Fibroblast of pulmonary artery (primary cell): ENCODE results near the gene GLE1.
"Not testable (repeated sequence)": the region's sequence is repeated elsewhere in the genome, so short reads cannot be mapped to it uniquely, and the experiment has no call there.

Experiments used
- DNase-seq: peaks from one replicate; pipeline ENCODE4 v3.0.0-alpha.2; 2010; ENCODE audit warnings: low read depth
- H3K4me3 ChIP-seq: replicated peaks from 2 replicates; pipeline ENCODE4 v1.5.1; 2011; ENCODE audit warnings: low read depth, mild to moderate bottlenecking, control low read depth, low read length, moderate library complexity
- CTCF ChIP-seq: IDR thresholded peaks from 2 replicates; pipeline ENCODE4 v1.5.1; 2011; ENCODE audit warnings: mild to moderate bottlenecking, control low read depth, low read length, inconsistent platforms; ENCODE audit errors: missing control alignments

The GLE1 gene

GRCh38 chr9:128505414-128505765 lies 871 bp downstream of the GLE1 start:
- peak overlapping the region; percentile 71 for H3K4me3 ChIP-seq
- peak; percentile 31 for DNase-seq
- no peak for TF ChIP-seq CTCF

- H3K4me3 ChIP-seq, DNase-seq: not testable (repeated sequence)
Measured at GRCh38 chr9:128505906-128506305, 1.4 kb downstream of the GLE1 start.

GRCh38 chr9:128512820-128513219 lies 8.3 kb downstream of the GLE1 start:
- no peak for TF ChIP-seq CTCF

GRCh38 chr9:128521956-128522355 lies 17.4 kb downstream of the GLE1 start:
- H3K4me3 ChIP-seq: no peak overlapping the region

More at GRCh38 chr9:128512820-128513219, 8.3 kb downstream of the GLE1 start:
- DNase-seq: no peak
- no peak overlapping the region for H3K4me3 ChIP-seq

GRCh38 chr9:128523199-128523925 lies 18.8 kb downstream of the GLE1 start:
- TF ChIP-seq CTCF: no peak
- peak; percentile 68 for DNase-seq
- H3K4me3 ChIP-seq: no peak overlapping the region

More at GRCh38 chr9:128521956-128522355, 17.4 kb downstream of the GLE1 start:
- TF ChIP-seq CTCF: no peak
- no peak for DNase-seq

GRCh38 chr9:128526720-128527119 lies 22.2 kb downstream of the GLE1 start:
- no peak for DNase-seq
- no peak overlapping the region for H3K4me3 ChIP-seq
- no peak for TF ChIP-seq CTCF

GRCh38 chr9:128528445-128529160 lies 24.1 kb downstream of the GLE1 start:
- no peak overlapping the region for H3K4me3 ChIP-seq
- TF ChIP-seq CTCF: no peak
- peak; percentile 8 for DNase-seq
